Mesodermal cell (in vitro differentiated cells): Measurements from ENCODE around the gene IMMP2L.
"Not testable (repeated sequence)": the region's sequence is repeated elsewhere in the genome, so short reads cannot be mapped to it uniquely, and the experiment has no call there.

Experiments
- H3K27ac ChIP-seq: 2 replicates; pipeline ENCODE4 v1.7.0; 2013; ENCODE audit warnings: mild to moderate bottlenecking, low read depth, low read length, moderate library complexity; ENCODE audit not compliant: severe bottlenecking
- H3K36me3 ChIP-seq: 2 replicates; pipeline ENCODE4 v1.7.1; 2013; ENCODE audit warnings: mild to moderate bottlenecking, low read length, moderate library complexity; ENCODE audit not compliant: control insufficient read depth, insufficient read depth
- H3K4me1 ChIP-seq: one replicate; pipeline ENCODE4 v1.7.1; 2013; ENCODE audit warnings: mild to moderate bottlenecking, low read length; ENCODE audit not compliant: insufficient read depth, control insufficient read depth, poor library complexity, severe bottlenecking
- H3K4me3 ChIP-seq: 2 replicates; pipeline ENCODE4 v1.7.0; 2013; ENCODE audit warnings: low read length, control low read depth, mild to moderate bottlenecking; ENCODE audit not compliant: insufficient read depth, poor library complexity, severe bottlenecking; ENCODE audit errors: extremely low read depth
- H3K9me3 ChIP-seq: 2 replicates; pipeline ENCODE4 v1.7.1; 2013; ENCODE audit warnings: mild to moderate bottlenecking, low read length, moderate library complexity; ENCODE audit not compliant: control insufficient read depth
- WGBS, 2 experiments: methylation state at CpG; one replicate each; pipeline ENCODE4 v1.1.5; 2013; ENCODE audit warnings: missing lambda C conversion rate in 2 of 2; ENCODE audit not compliant: insufficient coverage in 2 of 2; 5-methylcytosine and 5-hydroxymethylcytosine counted together

The IMMP2L gene

GRCh38 chr7:111080495-111081105, 481.7 kb downstream of the IMMP2L start:
- Histone ChIP-seq H3K36me3 (no peaks in the 10 kb centered on the region), H3K4me1 (peaks cover 12% of the 10 kb centered on the region), H3K27ac (no peak overlapping the region), H3K9me3 (no peaks in the 10 kb centered on the region), H3K4me3 (no peak overlapping the region)
- WGBS, 2 experiments, result 100% methylated on average over 1 of the region's 1 CpG

GRCh38 chr7:111077001-111077400, 485.3 kb downstream of the IMMP2L start:
- Histone ChIP-seq H3K4me1 (peaks cover 10% of the 10 kb centered on the region), H3K4me3 (no peak overlapping the region), H3K36me3 (no peaks in the 10 kb centered on the region), H3K27ac (no peak overlapping the region), H3K9me3 (no peaks in the 10 kb centered on the region)
- WGBS, 2 experiments, result no CpG with 5 or more reads among the region's 2 CpGs

GRCh38 chr7:111076205-111076604, 486.1 kb downstream of the IMMP2L start:
- no peak overlapping the region for H3K27ac ChIP-seq
- no peak overlapping the region for H3K4me3 ChIP-seq
- H3K36me3 ChIP-seq, result no peaks in the 10 kb centered on the region
- peaks cover 6% of the 10 kb centered on the region for H3K4me1 ChIP-seq
- no peaks in the 10 kb centered on the region for H3K9me3 ChIP-seq

- Histone ChIP-seq H3K9me3 (no peaks in the 10 kb centered on the region), H3K27ac (no peak overlapping the region), H3K4me3 (no peak overlapping the region), H3K36me3 (no peaks in the 10 kb centered on the region), H3K4me1 (peaks cover 6% of the 10 kb centered on the region)
- 90 to 96% methylated on average over 2 to 3 of the region's 5 CpGs for WGBS, 2 experiments
Measured at GRCh38 chr7:111075498-111075897, 486.8 kb downstream of the IMMP2L start.

GRCh38 chr7:111074748-111075146, 487.5 kb downstream of the IMMP2L start:
- WGBS, 2 experiments, result 84 to 100% methylated on average over 2 to 3 of the region's 6 CpGs
- no peaks in the 10 kb centered on the region for H3K36me3 ChIP-seq
- H3K27ac ChIP-seq, result no peak overlapping the region
- peaks cover 6% of the 10 kb centered on the region for H3K4me1 ChIP-seq
- H3K4me3 ChIP-seq, result no peak overlapping the region
- H3K9me3 ChIP-seq, result no peaks in the 10 kb centered on the region

GRCh38 chr7:111074071-111074747, 488.1 kb downstream of the IMMP2L start:
- Histone ChIP-seq H3K27ac (no peak overlapping the region), H3K4me1 (peaks cover 6% of the 10 kb centered on the region), H3K4me3 (no peak overlapping the region), H3K9me3 (no peaks in the 10 kb centered on the region), H3K36me3 (no peaks in the 10 kb centered on the region)
- WGBS, 2 experiments, result 93 to 100% methylated on average over 1 to 2 of the region's 3 CpGs

GRCh38 chr7:111072658-111073057, 489.6 kb downstream of the IMMP2L start:
- WGBS, 2 experiments, result 67 to 85% methylated on average over 5 to 7 of the region's 9 CpGs
- not testable (repeated sequence) for H3K9me3 ChIP-seq, H3K4me1 ChIP-seq, H3K36me3 ChIP-seq, H3K4me3 ChIP-seq, H3K27ac ChIP-seq

GRCh38 chr7:111071556-111071955, 490.7 kb downstream of the IMMP2L start:
- peaks cover 6% of the 10 kb centered on the region for H3K4me1 ChIP-seq
- H3K27ac ChIP-seq, result no peak overlapping the region
- no peaks in the 10 kb centered on the region for H3K9me3 ChIP-seq
- no peaks in the 10 kb centered on the region for H3K36me3 ChIP-seq
- H3K4me3 ChIP-seq, result no peak overlapping the region

- Histone ChIP-seq H3K4me3 (no peak overlapping the region), H3K27ac (no peak overlapping the region), H3K4me1 (no peaks in the 10 kb centered on the region), H3K9me3 (peaks cover 11% of the 10 kb centered on the region), H3K36me3 (no peaks in the 10 kb centered on the region)
- 100% methylated on average over 1 of the region's 2 CpGs; no CpG with 5 or more reads in 1 of the 2 experiments for WGBS, 2 experiments
Measured at GRCh38 chr7:111068618-111069017, 493.7 kb downstream of the IMMP2L start.

- no peaks in the 10 kb centered on the region for H3K36me3 ChIP-seq
- no peaks in the 10 kb centered on the region for H3K4me1 ChIP-seq
- H3K27ac ChIP-seq, result no peak overlapping the region
- WGBS, 2 experiments, result 100% methylated on average over 1 of the region's 2 CpGs; no CpG with 5 or more reads in 1 of the 2 experiments
- H3K4me3 ChIP-seq, result no peak overlapping the region
- H3K9me3 ChIP-seq, result peaks cover 13% of the 10 kb centered on the region
Measured at GRCh38 chr7:111067682-111068081, 494.6 kb downstream of the IMMP2L start.

GRCh38 chr7:111067251-111067650, 495.0 kb downstream of the IMMP2L start:
- no peaks in the 10 kb centered on the region for H3K4me1 ChIP-seq
- no peaks in the 10 kb centered on the region for H3K36me3 ChIP-seq
- H3K9me3 ChIP-seq, result peaks cover 17% of the 10 kb centered on the region
- no peak overlapping the region for H3K27ac ChIP-seq
- no peak overlapping the region for H3K4me3 ChIP-seq
- WGBS, 2 experiments, result 79 to 94% methylated on average over 3 to 4 of the region's 4 CpGs
